ENCODE data around the gene CCDC88C. TPM values are rescaled to one million over a fixed set of nuclear protein-coding genes. Genes with fewer than 3 reads are reported as not detected.

The CCDC88C gene
- total RNA-seq, 1 experiment from 2014 or later, result 64.8 TPM

DNA sequence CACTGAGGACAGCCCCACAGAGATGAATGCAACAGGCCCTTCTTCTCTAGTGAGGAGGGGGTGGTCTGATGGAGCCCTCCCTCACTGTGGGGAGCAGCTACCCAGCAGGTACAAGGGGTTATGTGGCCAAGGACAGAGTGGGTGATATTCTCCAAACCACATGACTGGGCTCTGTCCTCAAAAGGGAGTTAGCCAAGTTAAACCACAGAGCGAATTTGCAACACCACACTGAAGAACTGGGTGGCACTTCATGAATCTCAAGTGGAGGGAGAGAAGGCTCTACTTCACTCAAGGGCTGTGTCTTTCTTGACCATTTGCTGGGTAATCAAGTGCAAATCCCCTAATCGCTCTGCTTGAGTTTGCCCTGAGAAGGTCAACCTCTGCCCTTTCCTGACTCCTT lies 185.6 kb downstream of the CCDC88C start:
- ATAC-seq (no peak), DNase-seq (ENCODE audit: low spot score) (no peak)
- Mint-ChIP-seq H3K9me3 (peaks cover 16% of the 10 kb centered on the region), H3K36me3 (peaks cover 20% of the 10 kb centered on the region), H3K4me3 (no peak overlapping the region), H3K27me3 (ENCODE audit: low read depth) (peaks cover 2% of the 10 kb centered on the region; the same call in 1 of the 2 replicates), H3K27ac (no peak overlapping the region), H3K4me1 (peaks cover 16% of the 10 kb centered on the region)
- TF ChIP-seq NFATC4 (CRISPR knock-in tag; IDR thresholded peaks at IDR 0.05), result no peak
- TF ChIP-seq ZSCAN18 (CRISPR knock-in tag; IDR thresholded peaks at IDR 0.05), result no peak
- no peak for TF ChIP-seq CREB1 (CRISPR knock-in tag; IDR thresholded peaks at IDR 0.05)
- ChIA-PET CTCF (no interaction called here), POLR2A (no interaction called here)

GRCh38 chr14:91231446-91231845 lies 186.2 kb downstream of the CCDC88C start:
- no peak overlapping the region for H3K4me3 Mint-ChIP-seq
- no peak overlapping the region for H3K27ac Mint-ChIP-seq
- peaks cover 16% of the 10 kb centered on the region for H3K4me1 Mint-ChIP-seq
- DNase-seq (ENCODE audit: low spot score) (no peak), ATAC-seq (no peak)
- TF ChIP-seq OVOL2 (CRISPR knock-in tag; IDR thresholded peaks at IDR 0.05; ENCODE audit: borderline replicate concordance), result no peak
- no peak for TF ChIP-seq E2F5 (CRISPR knock-in tag; IDR thresholded peaks at IDR 0.05)
- no peak for TF ChIP-seq ZBTB21 (CRISPR knock-in tag; IDR thresholded peaks at IDR 0.05; ENCODE audit: borderline replicate concordance)
- no peak for TF ChIP-seq NFYB (CRISPR knock-in tag; conservative IDR thresholded peaks at IDR 0.05; ENCODE audit: low read depth)
- TF ChIP-seq SP1 (CRISPR knock-in tag; conservative IDR thresholded peaks at IDR 0.05), result no peak
- TF ChIP-seq, protein P1, sequence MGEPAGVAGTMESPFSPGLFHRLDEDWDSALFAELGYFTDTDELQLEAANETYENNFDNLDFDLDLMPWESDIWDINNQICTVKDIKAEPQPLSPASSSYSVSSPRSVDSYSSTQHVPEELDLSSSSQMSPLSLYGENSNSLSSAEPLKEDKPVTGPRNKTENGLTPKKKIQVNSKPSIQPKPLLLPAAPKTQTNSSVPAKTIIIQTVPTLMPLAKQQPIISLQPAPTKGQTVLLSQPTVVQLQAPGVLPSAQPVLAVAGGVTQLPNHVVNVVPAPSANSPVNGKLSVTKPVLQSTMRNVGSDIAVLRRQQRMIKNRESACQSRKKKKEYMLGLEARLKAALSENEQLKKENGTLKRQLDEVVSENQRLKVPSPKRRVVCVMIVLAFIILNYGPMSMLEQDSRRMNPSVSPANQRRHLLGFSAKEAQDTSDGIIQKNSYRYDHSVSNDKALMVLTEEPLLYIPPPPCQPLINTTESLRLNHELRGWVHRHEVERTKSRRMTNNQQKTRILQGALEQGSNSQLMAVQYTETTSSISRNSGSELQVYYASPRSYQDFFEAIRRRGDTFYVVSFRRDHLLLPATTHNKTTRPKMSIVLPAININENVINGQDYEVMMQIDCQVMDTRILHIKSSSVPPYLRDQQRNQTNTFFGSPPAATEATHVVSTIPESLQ (CRISPR knock-in tag; IDR thresholded peaks at IDR 0.05), result no peak
- TF ChIP-seq, protein P2, sequence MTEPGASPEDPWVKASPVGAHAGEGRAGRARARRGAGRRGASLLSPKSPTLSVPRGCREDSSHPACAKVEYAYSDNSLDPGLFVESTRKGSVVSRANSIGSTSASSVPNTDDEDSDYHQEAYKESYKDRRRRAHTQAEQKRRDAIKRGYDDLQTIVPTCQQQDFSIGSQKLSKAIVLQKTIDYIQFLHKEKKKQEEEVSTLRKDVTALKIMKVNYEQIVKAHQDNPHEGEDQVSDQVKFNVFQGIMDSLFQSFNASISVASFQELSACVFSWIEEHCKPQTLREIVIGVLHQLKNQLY (CRISPR knock-in tag; IDR thresholded peaks at IDR 0.05), result no peak
- no peak for TF ChIP-seq ZNF512 (CRISPR knock-in tag; IDR thresholded peaks at IDR 0.05; ENCODE audit: borderline replicate concordance)
- no peak for TF ChIP-seq ZSCAN18 (CRISPR knock-in tag; IDR thresholded peaks at IDR 0.05)
- TF ChIP-seq KAT7 (CRISPR knock-in tag; IDR thresholded peaks at IDR 0.05; ENCODE audit: borderline replicate concordance), result no peak
- TF ChIP-seq MAX (CRISPR knock-in tag; IDR thresholded peaks at IDR 0.05), result no peak
- TF ChIP-seq, protein P3, sequence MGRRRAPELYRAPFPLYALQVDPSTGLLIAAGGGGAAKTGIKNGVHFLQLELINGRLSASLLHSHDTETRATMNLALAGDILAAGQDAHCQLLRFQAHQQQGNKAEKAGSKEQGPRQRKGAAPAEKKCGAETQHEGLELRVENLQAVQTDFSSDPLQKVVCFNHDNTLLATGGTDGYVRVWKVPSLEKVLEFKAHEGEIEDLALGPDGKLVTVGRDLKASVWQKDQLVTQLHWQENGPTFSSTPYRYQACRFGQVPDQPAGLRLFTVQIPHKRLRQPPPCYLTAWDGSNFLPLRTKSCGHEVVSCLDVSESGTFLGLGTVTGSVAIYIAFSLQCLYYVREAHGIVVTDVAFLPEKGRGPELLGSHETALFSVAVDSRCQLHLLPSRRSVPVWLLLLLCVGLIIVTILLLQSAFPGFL (CRISPR knock-in tag; IDR thresholded peaks at IDR 0.05; ENCODE audit: borderline replicate concordance), result no peak
- TF ChIP-seq, protein P4, sequence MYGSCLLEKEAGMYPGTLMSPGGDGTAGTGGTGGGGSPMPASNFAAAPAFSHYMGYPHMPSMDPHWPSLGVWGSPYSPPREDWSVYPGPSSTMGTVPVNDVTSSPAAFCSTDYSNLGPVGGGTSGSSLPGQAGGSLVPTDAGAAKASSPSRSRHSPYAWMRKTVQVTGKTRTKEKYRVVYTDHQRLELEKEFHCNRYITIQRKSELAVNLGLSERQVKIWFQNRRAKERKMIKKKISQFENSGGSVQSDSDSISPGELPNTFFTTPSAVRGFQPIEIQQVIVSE (CRISPR knock-in tag; IDR thresholded peaks at IDR 0.05; ENCODE audit: borderline replicate concordance), result no peak
- TF ChIP-seq ELF4 (CRISPR knock-in tag; IDR thresholded peaks at IDR 0.05; ENCODE audit: low read depth), result no peak
- H3K9me3 Mint-ChIP-seq, result peaks cover 16% of the 10 kb centered on the region
- peaks cover 20% of the 10 kb centered on the region for H3K36me3 Mint-ChIP-seq
- ChIA-PET POLR2A (no interaction called here), CTCF (no interaction called here)
- H3K27me3 Mint-ChIP-seq (ENCODE audit: low read depth), result peaks cover 2% of the 10 kb centered on the region; the same call in 1 of the 2 replicates
